ENCODE results near the gene SLC24A3. TPM values are rescaled to one million over a fixed set of nuclear protein-coding genes. Genes with fewer than 3 reads are reported as not detected.

SLC24A3 gene
- total RNA-seq, 2 donors from 2014 or later, result 20.4 to 25.3 TPM

DNA sequence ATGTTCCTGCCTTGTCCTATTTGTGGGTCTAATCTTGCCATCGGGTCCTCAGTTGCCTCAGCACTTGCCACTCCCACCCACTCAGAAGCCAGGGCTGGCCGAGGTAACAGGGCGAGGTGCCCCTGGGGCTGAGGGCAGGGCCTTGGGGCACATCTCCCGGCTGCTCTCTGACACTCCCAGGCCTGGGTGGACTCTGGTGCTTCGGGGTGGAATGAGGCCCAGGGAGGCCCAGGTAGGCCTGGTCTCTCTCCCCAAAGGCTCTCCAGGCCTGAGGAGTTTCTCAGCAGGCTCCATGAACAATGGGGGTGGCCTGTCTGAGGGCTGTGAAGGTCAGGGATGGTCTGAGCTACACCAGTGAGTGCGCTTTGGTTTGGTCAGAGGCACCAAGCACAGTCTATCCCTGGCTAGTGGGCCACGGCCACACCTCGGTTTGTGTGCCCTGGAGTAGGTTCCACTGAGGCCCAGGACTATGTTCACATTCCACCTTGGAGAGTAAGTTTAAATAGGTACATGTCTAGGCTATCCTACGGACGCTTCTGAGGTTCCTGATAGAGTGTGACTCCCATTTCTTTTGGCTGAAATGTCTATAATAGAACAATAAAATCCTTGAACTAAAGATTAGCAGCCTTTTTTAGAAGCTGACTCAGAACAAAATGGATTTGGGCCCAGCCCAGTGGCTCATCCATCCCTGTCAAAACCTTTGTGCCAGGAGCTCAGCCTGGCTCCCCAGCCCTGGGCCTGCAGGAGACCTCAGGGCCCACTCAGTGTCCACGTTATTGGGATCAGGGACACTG lies 78.8 kb downstream of the SLC24A3 start:
- no peak for DNase-seq (ENCODE audit: low spot score)
- intact Hi-C loops (cut with DNase I), result no loop called here

DNA sequence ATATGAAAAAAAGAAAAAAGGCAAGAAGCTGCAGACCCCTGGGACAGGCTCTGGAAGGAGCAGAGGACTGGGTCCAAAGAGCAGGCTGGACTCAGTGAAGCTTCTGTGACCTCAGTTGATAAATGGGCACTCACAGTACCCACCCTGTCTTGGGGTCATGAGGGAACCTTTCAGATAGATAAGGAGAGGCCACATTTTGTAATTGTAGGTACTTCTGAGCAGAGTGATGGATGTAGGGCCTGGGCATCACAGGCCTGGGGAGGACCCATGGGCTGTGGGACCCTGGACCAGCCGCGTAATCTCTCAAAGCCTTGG lies 79.3 kb downstream of the SLC24A3 start:
- DNase-seq (ENCODE audit: low spot score), result no peak
- intact Hi-C loops (cut with DNase I), result no loop called here

DNA sequence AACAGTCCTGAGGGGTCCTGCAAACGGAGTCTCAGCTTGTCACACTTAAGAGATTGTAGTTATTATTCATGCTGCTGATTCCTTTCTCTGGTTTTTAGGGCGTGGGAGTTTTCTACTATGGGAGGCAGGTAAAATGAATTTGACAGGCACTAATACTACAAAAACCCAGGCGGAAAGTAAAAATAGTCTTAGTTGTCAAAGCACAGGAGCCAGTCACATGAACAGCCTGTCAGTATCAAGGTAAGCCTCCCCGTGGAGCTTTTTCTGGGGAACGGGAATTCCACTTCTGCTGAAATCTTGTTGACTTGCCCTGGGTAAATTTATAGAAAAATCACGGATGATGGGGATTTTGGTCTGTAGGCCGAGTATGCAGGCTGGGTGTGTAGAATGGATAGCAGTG lies 79.8 kb downstream of the SLC24A3 start:
- DNase-seq (ENCODE audit: low spot score), result no peak
- intact Hi-C loops (cut with DNase I), result no loop called here

DNA sequence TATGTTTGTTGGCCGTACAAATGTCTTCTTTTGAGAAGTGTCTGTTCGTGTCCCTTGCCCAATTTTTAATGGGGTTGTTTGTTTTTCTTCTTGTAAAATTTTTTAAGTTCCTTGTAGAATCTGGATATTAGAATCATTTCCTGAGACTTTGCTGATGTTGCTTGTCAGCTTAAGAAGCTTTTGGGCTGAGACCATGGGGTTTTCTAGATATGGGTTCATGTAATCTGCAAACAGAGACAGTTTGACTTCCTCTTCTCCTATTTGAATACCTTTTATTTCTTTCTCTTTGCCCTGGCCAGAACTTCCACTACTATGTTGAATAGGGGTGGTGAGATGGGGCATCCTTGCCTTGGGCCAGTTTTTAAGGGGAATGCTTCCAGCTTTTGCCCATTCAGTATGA lies 82.6 kb downstream of the SLC24A3 start:
- intact Hi-C loops (cut with DNase I), result no loop called here
- no peak for DNase-seq (ENCODE audit: low spot score)

DNA sequence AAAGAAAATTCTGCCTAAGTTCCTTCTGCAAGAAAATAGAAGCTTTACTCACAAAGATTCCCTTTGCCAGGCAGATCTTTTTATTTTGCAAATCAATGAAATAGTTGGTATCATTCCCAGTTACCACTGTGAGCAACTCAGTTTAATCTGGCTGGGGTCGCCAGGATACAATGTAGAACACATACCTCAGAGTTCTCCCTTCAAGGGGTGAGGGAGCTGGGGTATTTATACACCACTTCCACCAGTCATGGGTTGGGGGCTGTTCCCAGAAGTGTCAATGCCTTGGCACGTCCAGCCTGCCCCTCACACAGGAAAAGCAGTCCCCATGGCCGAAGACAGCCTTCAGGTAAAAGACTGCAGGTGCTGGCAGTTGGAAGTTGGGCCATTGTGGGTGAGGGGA lies 86.2 kb downstream of the SLC24A3 start:
- DNase-seq (ENCODE audit: low spot score), result no peak
- intact Hi-C loops (cut with DNase I), result no loop called here

DNA sequence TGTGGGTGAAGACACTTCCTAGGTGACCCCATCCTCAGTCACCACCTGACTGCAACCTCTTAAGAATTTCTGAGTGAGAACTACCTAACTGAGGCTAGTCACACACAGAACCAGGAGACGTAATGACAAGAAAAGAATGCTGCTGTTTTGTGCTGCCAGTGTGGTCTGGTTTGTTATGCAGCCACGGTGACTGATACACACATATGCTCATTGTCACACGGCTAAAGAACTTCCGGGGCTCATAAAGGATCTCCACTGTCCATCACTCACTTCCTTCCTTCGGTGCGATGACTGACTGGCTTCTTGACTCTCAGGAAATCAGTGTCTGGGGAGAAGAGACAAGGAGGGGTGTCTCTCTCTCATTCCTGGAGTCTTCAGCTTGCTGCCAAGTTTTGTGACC lies 88.0 kb downstream of the SLC24A3 start:
- no peak for DNase-seq (ENCODE audit: low spot score)
- intact Hi-C loops (cut with DNase I), result no loop called here

DNA sequence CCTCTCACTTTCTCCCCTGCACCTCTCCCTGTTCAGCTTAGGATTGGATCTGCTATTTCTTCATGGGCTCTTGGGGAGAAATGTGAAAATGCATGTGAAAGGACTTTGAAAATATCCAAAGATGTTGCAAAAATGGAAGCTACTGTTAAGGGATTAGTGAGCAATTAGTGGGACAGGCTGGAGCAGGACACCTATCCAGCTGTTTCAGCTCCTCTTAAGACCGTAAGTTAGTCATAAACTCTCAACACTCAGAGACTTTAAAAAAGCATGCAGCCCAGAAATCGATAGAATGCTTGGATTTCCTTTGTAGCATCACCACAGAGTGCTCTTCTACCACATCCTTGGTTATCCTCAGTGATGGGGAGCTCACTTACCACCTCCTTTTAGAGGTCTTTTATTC lies 88.7 kb downstream of the SLC24A3 start:
- intact Hi-C loops (cut with DNase I), result no loop called here
- no peak for DNase-seq (ENCODE audit: low spot score)

DNA sequence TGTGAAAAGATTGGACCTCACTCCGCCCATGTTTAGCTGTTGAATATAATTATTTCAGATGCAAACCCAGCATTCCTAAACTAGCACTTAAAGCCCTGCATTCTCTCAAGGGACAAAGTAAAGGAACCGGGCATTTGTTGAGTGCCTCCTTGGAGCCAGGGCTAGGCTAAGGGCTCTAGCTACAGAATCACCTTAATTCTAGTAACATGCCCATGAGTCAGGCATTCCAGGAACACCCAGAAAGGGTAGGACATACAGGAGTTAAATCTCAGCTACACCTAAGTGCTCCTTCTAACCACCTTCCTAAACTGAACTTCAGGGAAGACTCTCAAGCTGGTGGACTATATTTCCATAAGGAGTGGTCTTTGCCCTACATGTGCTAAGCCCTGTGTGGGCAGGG lies 89.4 kb downstream of the SLC24A3 start:
- DNase-seq (ENCODE audit: low spot score), result no peak
- intact Hi-C loops (cut with DNase I), result no loop called here

DNA sequence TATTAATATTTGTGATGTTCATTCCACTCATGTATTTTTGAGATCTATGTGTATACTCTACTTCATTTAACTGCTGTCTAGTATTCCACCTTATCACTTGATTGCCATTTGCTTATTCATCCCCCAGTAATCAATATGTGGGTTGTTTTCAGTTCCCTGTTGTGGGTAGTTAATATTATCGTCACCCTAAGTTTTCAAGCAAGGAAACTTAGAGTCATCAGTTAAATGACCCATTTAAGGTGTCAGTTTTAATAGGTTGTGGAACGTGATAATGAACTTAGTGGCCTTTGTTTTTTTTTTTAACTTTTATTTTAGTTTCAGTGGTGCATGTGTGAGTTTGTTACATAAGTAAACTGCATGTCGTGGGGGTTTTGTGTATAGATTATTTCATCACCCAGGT lies 90.3 kb downstream of the SLC24A3 start:
- intact Hi-C loops (cut with DNase I), result no loop called here
- DNase-seq (ENCODE audit: low spot score), result no peak

DNA sequence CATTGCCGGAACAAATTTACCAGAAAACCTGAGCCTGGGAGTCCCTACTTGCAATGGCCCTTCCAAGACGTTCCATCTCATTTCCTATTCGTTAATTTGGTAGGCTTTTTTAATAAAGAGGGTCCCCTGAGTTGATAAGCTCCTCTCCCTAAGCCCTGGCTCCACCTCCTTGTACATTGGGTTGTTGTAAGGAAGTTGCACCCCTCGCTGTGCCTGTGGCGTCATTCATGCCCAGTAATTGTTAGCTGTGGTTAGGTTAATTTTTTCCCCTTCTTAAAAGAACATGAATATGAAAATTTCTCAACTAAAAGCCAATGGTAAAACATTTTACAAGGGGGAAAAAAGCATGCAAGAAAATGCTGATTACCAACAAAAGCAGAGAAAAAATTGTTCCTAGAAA lies 91.9 kb downstream of the SLC24A3 start:
- intact Hi-C loops (cut with DNase I), result no loop called here
- no peak for DNase-seq (ENCODE audit: low spot score)

DNA sequence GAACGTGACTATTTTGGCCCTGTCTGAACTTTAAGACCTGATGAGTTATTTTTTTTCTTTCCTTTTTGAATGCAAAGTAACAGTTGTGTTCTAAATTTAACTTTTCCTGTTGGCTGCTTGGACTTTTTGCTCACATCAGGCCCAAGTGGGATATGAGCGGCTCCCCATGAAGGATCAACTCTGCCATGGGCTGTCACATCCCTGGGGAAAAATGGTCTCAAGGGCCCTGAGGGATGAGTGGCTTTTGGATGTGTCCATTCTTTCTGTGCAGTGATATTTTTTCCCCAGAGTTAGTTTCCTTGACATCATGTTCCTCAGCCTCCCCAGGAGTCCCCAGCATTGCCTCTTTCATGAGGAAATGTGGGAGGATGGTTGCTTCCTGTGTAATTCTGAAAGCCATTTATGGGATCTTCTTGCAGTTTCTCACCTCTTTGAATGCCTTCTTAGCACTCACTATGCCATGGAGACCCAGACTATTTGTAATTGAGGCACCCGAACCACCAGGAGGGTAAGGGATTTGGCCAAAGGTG lies 92.5 kb downstream of the SLC24A3 start:
- DNase-seq (ENCODE audit: low spot score), result no peak
- intact Hi-C loops (cut with DNase I), result no loop called here

DNA sequence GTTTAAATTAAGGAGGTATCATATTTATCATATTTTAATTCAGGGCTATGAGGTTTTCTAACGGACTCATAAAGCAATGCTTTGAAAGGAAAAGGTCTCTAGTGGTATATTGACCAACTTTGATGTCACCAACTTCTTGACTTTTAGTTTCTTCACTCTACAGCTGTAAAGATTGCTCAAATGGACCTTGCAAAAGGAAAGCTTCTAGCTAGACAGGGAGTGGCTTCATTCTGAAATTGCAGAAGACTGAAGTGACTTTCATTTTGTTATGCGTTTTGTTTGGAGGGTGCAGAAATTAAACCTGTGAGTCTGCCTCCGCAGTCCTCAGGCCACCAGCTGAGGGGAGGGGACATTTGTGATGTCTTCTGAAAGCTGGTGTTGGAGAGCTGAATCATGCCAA lies 95.7 kb downstream of the SLC24A3 start:
- no peak for DNase-seq (ENCODE audit: low spot score)
- intact Hi-C loops (cut with DNase I), result no loop called here

DNA sequence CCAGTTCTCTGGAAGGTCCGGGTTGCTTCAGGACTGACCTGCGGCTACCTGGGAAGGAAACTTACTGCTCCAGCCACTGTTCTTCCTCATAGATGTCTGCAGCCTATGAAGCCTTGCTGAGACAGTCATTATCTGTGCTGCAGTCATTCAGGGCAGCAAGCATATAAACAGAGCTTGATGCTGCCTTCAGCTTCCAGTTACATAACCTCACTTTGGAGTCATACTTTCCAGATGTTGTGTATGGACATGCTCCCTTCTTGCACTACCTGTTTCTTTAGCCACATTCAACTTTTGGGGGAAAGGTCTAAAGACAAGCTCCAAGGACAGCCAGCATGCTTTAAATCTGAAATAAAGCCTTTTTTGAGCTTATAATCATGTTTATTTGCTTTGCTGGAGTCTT lies 98.1 kb downstream of the SLC24A3 start:
- DNase-seq (ENCODE audit: low spot score), result no peak
- intact Hi-C loops (cut with DNase I), result no loop called here

DNA sequence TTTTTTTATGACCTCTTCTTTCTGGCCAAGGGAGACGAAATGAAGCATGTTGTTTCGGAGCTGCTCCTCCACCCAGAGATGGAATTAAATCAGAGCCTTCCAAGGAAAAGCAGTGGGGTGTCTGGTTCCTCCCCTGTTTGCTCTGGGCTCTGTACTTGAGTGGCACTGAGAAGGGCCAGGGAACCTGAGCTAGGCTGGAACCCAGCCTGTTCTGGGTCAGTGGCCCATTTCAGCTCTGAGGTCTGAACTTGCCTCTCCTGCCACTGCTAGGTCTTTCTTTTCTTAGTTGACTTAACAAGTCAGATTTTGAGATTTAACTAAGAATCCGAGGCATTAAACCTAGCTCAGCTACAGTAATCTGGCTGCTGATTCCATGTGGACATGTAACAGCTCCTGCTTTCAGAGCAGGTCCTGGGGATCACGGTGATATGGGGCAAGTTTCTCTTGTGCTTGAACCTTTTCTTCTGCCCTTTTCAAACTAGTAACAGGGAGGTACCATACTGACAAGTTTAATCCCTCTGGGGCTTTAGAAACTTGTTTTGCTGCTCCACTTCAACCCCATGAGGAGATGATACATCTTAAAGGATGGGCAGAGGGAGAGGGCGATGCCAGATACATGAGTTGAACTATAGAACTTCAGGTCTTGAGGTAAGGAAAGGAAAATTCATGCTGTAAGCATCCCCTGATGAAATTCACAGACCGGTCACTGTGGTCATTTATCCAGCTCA lies 101.1 kb downstream of the SLC24A3 start:
- intact Hi-C loops (cut with DNase I), result no loop called here
- no peak for DNase-seq (ENCODE audit: low spot score)

DNA sequence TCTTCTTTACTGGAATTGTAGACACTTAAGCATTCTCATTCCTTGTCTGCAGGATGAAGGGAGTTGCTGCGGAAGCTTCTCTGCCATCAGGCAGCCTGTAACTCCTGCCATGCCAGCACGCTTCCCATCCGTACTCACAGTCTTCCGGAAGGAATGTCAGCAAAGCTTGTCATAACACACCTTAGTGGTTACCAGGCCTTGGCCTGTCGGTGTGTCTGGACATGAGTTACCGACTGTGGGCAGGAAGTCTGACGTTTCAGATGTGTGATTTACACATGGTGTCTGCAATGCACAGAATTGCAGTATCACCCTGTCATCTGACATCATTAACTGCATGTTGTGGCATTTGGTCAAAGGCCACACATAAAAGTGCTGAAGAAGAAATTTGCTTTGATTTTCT lies 102.2 kb downstream of the SLC24A3 start:
- DNase-seq (ENCODE audit: low spot score), result no peak
- intact Hi-C loops (cut with DNase I), result no loop called here

DNA sequence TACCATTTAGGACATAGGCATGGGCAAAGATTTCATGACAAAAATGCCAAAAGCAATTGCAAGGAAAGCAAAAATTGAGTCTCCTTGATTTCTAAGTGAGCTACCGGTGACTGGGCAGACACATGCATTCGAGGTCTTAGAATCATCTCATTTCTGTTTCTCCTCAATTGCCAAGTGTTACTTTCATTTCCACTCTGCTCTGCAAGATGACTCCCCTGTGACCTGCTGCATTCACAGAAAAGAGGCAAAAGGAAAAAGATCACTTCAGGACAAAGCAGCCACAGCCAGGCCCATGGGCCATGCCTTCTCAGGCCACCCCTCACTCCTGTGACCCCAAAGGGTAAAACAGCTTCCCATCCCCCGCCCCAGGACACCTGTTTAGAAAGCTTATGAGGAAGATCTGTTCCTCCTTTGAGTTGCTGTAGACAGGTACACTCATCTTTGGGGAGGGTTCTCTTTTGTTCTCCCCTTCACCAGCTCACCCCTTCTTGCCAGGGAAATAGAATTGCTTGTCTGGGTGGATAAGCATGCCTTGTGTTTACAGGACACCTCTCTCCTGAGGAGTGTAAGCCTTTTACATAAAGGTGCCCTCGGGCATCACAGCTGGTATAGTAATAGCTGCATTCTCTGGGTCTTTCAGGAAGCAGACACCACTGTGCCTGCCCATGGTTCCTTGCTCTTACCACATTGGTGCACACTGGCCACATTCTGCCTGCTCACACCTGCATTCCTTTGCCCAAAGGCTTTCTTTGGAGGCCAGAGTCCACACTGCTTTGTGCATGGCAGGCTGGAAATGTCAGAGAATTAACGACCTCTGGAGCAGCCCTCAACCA lies 105.0 kb downstream of the SLC24A3 start:
- intact Hi-C loops (cut with DNase I), result no loop called here
- DNase-seq (ENCODE audit: low spot score), result no peak

DNA sequence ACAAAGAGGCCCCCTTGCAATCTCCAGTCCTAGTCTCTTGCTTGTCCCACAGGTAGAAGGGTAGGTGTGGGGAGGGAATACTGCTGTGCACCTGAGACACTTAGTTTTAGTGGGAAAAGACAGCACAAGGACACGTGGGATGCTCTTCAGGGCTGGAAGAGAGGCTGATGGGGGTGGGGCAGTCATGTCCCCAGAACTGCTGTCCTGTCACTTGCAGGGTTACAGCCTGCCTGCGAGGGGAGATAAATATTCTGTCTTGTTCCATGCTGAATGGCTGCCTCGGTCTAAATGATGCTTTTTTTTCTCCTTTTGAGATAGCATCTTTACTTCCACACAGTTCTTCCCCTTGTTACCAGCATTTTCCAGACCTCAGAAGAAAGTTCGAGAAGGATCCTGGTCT lies 106.2 kb downstream of the SLC24A3 start:
- intact Hi-C loops (cut with DNase I), result no loop called here
- DNase-seq (ENCODE audit: low spot score), result no peak

DNA sequence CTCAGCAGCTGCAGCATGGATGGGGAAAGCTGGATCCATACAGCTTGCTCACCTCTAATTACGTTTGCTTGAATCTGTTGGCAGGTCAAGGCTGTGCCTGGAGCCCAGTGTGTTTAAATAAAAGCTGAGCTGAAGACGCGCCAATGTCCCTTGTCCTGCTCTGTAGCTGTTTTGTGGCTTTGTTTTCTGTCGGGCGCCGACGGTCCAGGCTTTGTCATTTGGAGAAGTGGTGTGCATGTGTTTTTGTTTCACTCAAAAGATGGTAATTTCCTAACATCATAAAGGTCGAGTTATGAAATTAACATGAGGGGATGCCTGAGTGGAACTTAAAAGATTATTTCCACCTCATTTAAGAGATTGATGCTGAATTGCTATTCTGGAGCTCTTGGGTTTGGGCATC lies 107.6 kb downstream of the SLC24A3 start:
- intact Hi-C loops (cut with DNase I), result no loop called here
- DNase-seq (ENCODE audit: low spot score), result no peak

DNA sequence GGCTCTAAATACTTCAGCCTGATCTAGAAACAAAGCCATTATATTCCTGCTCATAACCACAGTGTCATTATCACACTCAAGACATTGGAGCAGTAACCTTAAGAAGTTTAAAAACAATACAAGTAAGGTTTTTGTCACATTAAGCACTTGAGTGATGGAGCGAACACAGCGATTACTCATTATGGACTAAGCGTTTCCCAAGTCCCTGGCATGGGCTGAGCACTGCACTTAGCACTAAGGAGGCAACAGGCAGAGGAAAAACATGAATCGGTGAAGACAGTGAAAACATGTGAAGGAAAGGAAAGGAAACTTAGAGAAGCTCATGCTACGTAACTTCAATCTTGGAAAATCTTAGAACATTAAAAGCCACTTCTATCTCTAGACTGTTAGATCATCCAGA lies 108.7 kb downstream of the SLC24A3 start:
- DNase-seq (ENCODE audit: low spot score), result no peak

More for the DNA sequence above, 108.7 kb downstream of the SLC24A3 start:
- intact Hi-C loops (cut with DNase I), result no loop called here

All from posterior vena cava (tissue), 2 donors.